Astrocyte of the cerebellum (primary cell): Measurements from ENCODE around the gene ANKRD44.

ENCODE experiments used
- DNase-seq: peaks from one replicate; pipeline ENCODE4 v3.0.0-alpha.2; 2011; ENCODE audit warnings: low read depth
- H3K4me3 ChIP-seq: 2 replicates; pipeline ENCODE4 v1.5.1; 2011; ENCODE audit warnings: mild to moderate bottlenecking, low read depth, low read length, moderate library complexity
- in situ Hi-C: cut with HindIII; loops from 2 replicates; pipeline ENCODE4 v1.10.0; 2017; ENCODE audit warnings: low sequenced_read_pairs
- TF ChIP-seq, protein P1 (sequence below): IDR thresholded peaks from 2 replicates; pipeline ENCODE4 v1.5.1; 2012; ENCODE audit warnings: low read length, low read depth, moderate library complexity, mild to moderate bottlenecking; ENCODE audit errors: missing control alignments

The ANKRD44 gene

DNA sequence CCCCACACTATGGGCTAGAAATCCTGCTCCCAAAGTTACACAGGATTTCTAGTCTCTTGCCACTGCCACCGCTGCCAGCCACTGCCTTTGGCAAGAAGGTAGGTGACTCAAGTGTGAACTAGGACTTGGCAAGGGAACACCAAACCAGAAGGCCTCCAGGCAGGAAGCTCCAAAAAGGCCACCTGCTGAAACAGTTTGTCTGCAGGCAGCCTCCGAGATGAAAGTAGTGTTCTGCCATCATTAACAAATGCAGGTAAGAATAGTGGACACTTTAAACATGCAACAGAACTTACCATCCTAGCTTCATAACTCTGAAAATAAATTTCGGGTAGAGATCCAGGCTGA, 3.9 kb downstream of the ANKRD44 start:
- TF ChIP-seq, protein P1, sequence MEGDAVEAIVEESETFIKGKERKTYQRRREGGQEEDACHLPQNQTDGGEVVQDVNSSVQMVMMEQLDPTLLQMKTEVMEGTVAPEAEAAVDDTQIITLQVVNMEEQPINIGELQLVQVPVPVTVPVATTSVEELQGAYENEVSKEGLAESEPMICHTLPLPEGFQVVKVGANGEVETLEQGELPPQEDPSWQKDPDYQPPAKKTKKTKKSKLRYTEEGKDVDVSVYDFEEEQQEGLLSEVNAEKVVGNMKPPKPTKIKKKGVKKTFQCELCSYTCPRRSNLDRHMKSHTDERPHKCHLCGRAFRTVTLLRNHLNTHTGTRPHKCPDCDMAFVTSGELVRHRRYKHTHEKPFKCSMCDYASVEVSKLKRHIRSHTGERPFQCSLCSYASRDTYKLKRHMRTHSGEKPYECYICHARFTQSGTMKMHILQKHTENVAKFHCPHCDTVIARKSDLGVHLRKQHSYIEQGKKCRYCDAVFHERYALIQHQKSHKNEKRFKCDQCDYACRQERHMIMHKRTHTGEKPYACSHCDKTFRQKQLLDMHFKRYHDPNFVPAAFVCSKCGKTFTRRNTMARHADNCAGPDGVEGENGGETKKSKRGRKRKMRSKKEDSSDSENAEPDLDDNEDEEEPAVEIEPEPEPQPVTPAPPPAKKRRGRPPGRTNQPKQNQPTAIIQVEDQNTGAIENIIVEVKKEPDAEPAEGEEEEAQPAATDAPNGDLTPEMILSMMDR: no peak
- H3K4me3 ChIP-seq: no peak overlapping the region
- in situ Hi-C loops: no loop called here
- no peak for DNase-seq

DNA sequence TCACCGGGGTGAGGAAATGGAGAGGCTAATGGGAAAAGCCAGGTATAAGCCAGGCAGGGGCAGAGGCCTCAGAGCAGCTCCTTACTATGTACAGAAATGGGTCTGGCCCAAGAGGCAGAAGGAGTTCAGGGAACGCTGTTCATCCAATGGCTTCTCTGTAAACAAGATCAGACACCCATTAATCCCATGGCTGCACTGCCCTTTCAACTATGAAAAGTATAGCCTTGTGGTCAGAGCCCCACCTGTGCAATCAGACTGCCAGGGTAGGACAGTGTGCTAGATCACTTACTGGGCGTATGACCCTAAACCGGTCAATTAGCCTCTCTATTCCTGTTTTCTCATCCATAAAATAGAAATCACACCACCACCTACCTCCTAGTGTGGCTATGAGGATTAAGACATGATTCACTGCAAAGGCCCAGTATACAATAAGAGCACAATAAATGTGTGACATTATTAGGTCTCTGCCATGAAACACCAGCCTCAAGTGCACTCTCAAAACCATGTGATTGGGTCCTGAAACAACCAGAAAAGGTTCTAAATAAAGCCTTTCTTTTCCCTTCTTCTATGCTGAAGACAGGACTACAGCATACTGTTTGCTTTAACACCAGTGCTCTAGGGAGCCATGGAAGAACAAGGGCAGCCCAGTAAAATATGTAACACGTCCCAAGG, 4.4 kb downstream of the ANKRD44 start:
- DNase-seq: no peak
- H3K4me3 ChIP-seq: no peak overlapping the region
- TF ChIP-seq, protein P1: no peak
- in situ Hi-C loops: no loop called here

DNA sequence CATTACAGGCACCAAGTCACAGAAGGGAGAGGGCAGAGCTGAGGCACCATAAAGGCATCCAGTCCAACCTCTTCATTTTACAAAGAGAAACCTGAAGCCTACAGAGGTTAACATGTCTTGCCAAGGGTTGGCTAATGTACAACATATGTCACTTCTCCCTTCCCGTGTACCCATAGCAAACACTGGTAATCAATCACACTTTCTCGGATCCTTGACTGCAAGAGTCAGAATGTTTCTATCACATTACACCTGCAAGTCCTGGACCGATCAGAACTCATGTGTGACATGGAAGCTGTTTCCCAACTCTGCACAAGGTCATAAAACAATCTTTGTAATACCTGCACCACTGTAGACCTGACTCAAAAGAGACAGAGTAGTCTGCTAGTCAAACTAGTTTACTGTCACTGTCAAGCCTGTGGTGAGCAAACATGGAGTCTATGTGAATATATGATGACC, 6.0 kb downstream of the ANKRD44 start:
- no peak overlapping the region for H3K4me3 ChIP-seq
- no peak for DNase-seq

DNA sequence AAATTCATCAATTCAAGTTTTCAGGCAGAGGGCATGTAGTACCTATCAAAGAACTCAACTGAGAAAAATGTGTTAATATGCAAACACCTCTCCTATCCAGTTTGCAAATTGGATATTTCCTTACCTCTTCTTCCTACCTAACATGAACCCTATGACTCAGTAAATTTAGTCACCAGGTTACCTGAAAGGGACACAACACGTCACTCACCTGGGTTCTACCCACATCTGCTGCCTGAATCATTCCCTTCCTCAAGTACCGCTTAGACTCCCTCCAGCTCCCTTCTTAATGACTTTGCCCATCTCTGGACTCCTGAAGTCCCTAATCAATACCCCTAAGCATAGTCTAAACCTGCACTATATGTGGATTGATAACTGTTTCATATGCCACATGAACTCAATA, 10.4 kb downstream of the ANKRD44 start:
- in situ Hi-C loops: no loop called here
- DNase-seq: no peak
- no peak overlapping the region for H3K4me3 ChIP-seq
- TF ChIP-seq, protein P1: no peak

More for the DNA sequence above, 6.0 kb downstream of the ANKRD44 start:
- in situ Hi-C loops: no loop called here
- TF ChIP-seq, protein P1: no peak

DNA sequence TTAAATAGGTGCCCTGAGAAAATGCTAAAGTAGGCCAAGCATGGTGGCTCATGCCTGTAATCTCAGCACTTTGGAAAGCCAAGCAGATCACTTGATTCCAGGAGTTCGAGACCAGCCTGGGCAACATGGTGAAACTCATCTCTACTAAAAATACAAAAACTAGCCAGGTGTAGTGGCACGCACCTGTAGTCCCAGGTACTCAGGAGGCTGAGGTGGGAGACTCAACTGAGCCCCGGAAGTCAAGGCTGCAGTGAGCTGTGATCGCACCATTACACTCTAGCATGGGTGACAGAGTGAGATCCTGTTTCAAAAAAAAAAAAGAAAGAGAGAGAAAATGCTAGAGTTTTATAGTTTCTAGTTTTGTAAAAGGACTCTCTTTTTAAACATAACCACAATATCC, 12.0 kb downstream of the ANKRD44 start:
- TF ChIP-seq, protein P1: no peak
- in situ Hi-C loops: loop anchor here (5.0 kb wide), 1 partner anchor 106 kb away; no protein-coding TSS in a partner anchor
- no peak overlapping the region for H3K4me3 ChIP-seq
- no peak for DNase-seq

DNA sequence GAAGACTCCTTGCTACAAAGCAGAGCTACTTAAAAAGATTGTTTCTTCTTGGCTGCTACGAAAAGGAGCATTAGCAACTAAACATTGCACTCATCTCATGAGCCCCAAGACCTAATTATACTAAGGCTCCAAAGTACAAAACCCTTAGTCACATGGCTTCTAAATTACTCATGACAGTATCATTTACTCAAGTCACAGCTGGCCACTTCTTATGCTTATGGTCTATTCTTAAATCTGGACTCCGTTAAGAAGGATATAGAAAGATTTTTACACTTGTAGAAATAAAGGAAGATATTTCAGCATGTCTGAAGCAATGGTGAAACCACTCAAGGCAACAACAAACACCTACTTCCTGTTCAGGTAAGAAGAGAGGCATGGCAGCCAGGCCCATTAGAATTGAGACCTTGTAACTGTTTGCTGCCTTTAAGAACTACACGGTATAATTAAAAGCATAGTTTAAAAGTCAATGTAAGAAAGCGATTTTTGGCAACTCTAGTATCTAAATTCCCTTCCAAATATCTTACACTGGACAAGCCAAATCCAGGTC, 12.7 kb downstream of the ANKRD44 start:
- no peak overlapping the region for H3K4me3 ChIP-seq
- in situ Hi-C loops: loop anchor here (5.0 kb wide), 1 partner anchor 106 kb away; no protein-coding TSS in a partner anchor
- TF ChIP-seq, protein P1: no peak
- DNase-seq: no peak
